ENCODE measurements around the gene MUC4. TPM values are rescaled to one million over a fixed set of nuclear protein-coding genes. Genes with fewer than 3 reads are reported as not detected.
A peak's percentile ranks its signal among the peaks of the same experiment; 100 is the strongest.
"Not testable (repeated sequence)": the region's sequence is repeated elsewhere in the genome, so short reads cannot be mapped to it uniquely, and the experiment has no call there.

Gene MUC4
- polyA plus RNA-seq, 3 donors = 0.61 to 2.0 (median 1.0) TPM

GRCh38 chr3:195744437-195744836, 67.3 kb downstream of the MUC4 start:
- DNase-seq = no peak

DNA sequence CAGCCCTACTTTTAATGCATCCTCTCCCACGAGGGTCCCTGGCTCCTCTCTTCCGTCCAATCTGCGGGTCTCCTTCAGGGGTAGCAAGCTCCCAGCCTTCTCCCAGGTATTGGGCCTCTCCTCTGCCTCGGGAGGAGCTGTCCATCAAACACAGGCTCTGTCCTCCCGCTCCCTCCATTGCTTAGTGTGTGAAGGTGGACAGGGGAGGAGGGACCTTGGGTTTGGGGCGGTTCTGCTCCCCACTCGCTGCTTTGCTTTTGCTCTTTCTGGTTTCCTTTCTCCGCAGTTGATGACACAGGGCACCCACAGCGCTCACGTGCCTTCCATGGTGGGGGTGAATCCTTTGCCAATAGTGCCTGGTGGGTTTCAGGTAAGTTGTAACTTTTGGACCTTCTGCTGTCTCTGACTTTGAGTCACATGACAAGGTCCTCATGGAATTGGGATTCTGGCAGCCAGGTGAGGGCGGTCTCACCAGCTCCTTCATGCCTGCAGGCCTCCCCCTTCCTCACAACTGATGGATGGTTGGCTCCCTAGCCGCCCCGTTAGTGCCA, 72.1 kb downstream of the MUC4 start:
- DNase-seq = no peak

- DNase-seq = no peak
These were observed 73.3 kb downstream of the MUC4 start for GRCh38 chr3:195738274-195739044.

GRCh38 chr3:195737782-195738181, 73.9 kb downstream of the MUC4 start:
- DNase-seq = not testable (repeated sequence)

- DNase-seq = no peak
These were observed 74.8 kb downstream of the MUC4 start for GRCh38 chr3:195736866-195737490.

GRCh38 chr3:195735036-195735695, 76.6 kb downstream of the MUC4 start:
- no peak for DNase-seq

GRCh38 chr3:195732940-195733339, 78.8 kb downstream of the MUC4 start:
- DNase-seq = peak; percentile 36

DNA sequence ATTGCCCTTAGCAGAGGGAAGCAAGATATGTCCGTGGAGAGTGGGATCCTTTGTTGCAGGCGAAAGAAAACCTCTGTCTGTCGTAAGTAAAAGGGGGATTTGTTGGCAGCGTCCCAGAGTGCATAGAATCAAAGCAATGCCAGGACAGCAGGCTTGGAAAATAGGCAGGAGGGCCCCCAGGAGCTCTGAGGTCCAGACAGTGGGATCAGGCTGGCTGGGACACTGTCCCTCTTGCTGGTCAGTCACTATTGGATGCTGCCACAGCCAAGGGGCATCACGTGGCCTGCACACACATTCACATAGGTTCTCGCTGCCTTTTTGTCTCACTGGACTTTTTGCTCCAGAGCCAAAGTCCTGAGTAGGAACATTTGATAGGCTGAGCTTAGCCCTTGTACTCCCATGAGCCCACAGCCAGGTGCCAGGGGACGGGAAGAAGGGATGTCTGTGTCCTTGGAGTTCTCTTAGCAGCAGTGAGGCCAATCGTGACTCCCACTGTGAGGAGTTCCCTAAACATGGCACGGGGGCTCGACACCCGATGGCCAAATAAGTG, 80.3 kb downstream of the MUC4 start:
- no peak for DNase-seq

GRCh38 chr3:195729476-195730251, 82.1 kb downstream of the MUC4 start:
- DNase-seq = no peak

DNA sequence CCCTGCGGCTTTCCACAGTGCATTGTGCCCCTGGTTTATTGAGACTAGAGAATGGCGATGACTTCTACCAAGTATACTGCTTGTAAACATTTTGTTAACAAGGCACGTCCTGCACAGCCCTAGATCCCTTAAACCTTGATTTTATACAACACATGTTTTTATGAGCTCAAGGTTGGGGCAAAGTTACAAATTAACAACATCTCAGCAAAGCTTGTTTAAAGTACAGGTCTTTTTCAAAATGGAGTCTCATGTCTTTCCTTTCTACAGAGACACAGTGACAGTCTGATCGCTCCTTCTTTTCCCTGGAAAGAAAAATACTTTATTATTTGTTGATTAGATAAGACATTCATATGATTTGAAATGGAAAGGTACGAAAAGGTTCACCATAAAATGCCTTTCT, 82.9 kb downstream of the MUC4 start:
- DNase-seq = not testable (repeated sequence)

DNA sequence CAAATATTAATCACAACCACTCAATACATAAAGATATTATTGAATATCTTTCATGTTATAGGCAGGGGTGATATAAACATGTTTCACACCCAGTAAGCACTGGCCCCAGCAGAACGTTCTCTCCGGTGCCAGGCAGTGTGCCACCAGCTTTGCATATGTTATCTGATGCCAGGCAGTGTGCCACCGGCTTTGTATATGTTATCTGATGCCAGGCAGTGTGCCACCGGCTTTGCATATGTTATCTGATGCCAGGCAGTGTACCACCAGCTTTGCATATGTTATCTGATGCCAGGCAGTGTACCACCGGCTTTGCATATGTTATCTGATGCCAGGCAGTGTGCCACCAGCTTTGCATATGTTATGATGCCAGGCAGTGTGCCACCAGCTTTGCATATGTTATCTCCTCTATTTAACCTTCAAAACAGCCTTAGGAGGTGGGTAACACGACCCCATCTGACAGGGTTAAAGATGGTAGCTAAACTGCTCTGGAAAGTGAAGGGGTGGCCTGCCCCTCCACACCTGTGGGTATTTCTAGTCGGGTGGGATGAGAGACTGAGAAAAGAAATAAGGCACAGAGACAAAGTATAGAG, 84.0 kb downstream of the MUC4 start:
- DNase-seq = no peak

GRCh38 chr3:195725916-195726740, 85.6 kb downstream of the MUC4 start:
- DNase-seq = not testable (repeated sequence)

DNA sequence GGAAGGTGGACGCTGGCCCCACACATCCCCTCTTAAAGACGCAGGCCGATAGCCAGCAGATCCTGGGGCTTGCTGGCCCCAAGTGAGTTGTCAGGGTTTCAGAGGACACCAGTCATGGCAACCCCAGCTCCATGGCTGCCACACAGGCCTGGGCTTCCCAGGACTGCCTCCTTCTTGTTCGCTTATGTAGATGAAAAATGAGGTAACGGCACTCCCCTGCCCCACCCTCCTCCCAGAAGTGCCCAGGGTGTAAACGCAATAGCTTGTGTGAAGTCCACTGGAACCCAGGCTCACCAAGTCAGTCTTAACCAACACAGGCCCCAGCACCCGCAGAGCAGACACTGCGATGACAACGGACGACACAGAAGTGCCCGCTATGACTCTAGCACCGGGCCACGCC, 87.4 kb downstream of the MUC4 start:
- not testable (repeated sequence) for DNase-seq

GRCh38 chr3:195722996-195723345, 88.8 kb downstream of the MUC4 start:
- not testable (repeated sequence) for DNase-seq

DNA sequence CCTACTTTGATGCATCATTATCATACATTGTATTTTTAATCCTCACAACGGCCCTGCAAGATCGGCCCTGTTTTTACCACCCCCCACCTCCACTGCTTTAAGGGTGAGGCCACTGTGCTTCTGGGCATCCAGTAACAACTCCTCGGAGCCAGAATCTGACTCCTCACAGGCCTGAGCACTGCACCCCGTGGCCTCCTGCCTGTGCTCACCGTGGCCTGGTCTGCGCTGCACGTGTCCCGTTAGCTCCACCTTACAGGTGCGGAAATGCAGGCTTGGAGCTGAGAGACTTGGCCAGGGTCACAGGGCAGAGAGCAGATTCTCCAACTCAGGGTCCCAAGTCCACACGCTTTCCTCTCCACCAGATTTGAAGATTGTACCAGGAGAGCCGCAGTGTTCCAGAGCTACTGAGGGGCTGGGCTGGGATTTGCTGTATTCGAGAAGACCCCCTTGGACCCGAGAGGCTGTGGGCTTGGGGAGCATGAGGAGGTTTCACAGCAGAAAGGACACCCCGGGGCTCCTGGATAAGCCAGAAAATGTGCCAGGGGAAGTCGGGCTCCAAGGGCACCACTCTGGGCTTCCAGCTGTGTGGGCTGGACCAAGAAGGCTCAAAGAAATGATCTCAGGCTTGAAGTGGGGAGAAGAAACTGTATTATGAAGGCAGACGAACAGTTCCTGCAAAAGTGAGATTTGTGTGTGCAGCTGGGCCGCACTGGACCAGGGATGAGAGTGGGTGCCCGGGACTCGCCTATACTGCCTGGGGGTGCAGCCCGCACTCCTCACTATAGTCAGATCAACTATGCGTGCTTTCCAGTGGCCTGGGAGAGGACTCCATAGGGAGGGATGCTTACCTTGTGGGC, 89.4 kb downstream of the MUC4 start:
- not testable (repeated sequence) for DNase-seq

- DNase-seq = not testable (repeated sequence)
These were observed 90.8 kb downstream of the MUC4 start, which contains the start of gene MUC20 for GRCh38 chr3:195720831-195721506. Gene MUC20, plus strand, starts transcription at chr3:195720978. Its CDS starts 30 bp downstream, at chr3:195721008.

DNA sequence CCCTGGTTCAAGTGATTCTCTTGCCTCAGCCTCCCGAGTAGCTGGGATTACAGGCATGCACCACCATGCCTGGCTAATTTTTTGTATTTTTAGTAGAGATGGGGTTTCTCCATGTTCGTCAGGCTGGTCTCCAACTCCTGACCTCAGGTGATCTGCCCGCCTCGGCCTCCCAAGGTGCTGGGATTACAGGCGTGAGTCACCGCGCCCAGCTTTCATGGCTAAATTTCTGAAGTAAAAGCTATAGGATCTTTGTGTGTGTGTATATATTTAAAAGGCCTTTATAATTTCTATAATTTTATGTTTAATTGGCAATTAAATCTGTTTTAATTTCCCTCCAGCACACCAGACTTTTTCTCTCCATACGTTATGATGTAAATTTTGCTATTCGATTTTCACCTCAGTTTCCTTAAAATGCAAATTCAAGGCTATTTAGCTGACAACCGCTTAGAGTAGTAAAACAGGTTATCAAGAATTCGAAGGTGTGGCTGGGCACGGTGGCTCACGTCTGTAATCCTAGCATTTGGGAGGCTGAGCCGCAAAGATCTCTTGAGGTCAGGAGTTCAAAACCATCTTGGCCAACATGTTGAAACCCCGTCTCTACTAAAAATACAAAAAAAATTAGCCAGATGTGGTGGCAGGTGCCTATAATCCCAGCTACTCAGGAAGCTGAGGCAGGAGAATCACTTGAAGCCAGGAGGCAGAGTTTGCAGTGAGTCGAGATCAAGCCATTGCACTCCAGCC, 92.0 kb downstream of the MUC4 start:
- DNase-seq = not testable (repeated sequence)

GRCh38 chr3:195718477-195718984, 93.2 kb downstream of the MUC4 start:
- no peak for DNase-seq

All from renal pelvis (tissue), 4 donors.